Measurements from ENCODE around the gene GINS1.

GINS1 gene

GRCh38 chr20:25454153-25454900 is 46.9 kb downstream of the GINS1 start:
- H3K4me3 ChIP-seq (ENCODE audit: low read length): no peak overlapping the region
- no peak for TF ChIP-seq ZNF274 (IDR thresholded peaks at IDR 0.05; ENCODE audit: low read depth, low read length)

GRCh38 chr20:25457886-25458680 is 50.6 kb downstream of the GINS1 start:
- H3K4me3 ChIP-seq (ENCODE audit: low read length): no peak overlapping the region
- TF ChIP-seq ZNF274 (IDR thresholded peaks at IDR 0.05; ENCODE audit: low read depth, low read length): no peak

GRCh38 chr20:25459111-25459830 is 51.8 kb downstream of the GINS1 start:
- no peak overlapping the region for H3K4me3 ChIP-seq (ENCODE audit: low read length)
- TF ChIP-seq ZNF274 (IDR thresholded peaks at IDR 0.05; ENCODE audit: low read depth, low read length): no peak

- H3K4me3 ChIP-seq (ENCODE audit: low read length): no peak overlapping the region
- no peak for TF ChIP-seq ZNF274 (IDR thresholded peaks at IDR 0.05; ENCODE audit: low read depth, low read length)
Measured at GRCh38 chr20:25459916-25460535, 52.6 kb downstream of the GINS1 start.

DNA sequence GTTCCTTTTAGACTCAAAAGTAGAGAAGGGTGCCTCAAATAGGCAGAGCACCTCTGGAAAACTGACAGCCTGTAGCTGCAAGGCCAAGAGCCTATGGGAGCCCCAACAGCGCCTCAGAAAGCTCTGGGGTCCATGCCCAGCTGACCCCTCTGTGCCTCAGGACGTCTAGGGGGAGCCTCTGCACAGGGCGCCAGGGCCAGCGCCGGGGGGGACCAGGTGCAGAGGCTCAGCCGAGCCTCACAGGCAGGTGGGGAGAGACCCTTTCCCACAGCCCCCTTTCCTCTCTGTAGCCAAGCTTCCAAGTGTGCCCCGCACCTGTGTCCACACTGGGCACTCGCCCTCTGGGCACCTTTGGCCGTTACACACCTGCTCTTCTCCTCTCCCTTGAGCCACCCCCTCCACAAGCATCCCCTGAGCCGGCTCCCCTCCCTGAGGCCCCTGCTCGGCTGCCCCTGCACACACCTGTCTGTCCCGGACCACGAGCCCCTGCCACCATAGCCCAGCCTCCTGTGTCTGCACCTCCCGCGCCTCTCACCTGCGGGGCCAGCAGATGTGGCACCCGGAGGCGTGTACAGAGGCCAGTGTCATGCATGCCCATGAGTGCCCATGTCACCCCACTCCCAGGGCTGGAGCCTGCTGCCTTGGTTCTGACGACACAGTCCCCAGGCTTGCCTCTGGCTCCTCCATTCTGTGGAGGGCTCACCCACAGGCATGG is 53.2 kb downstream of the GINS1 start:
- H3K4me3 ChIP-seq (ENCODE audit: low read length): no peak overlapping the region
- no peak for TF ChIP-seq ZNF274 (IDR thresholded peaks at IDR 0.05; ENCODE audit: low read depth, low read length)

GRCh38 chr20:25461281-25461650 is 53.8 kb downstream of the GINS1 start:
- no peak overlapping the region for H3K4me3 ChIP-seq (ENCODE audit: low read length)
- TF ChIP-seq ZNF274 (IDR thresholded peaks at IDR 0.05; ENCODE audit: low read depth, low read length): no peak

- TF ChIP-seq ZNF274 (IDR thresholded peaks at IDR 0.05; ENCODE audit: low read depth, low read length): no peak
- H3K4me3 ChIP-seq (ENCODE audit: low read length): no peak overlapping the region
Measured at GRCh38 chr20:25461786-25462545, 54.5 kb downstream of the GINS1 start.

GRCh38 chr20:25464501-25465242 is 57.2 kb downstream of the GINS1 start:
- no peak overlapping the region for H3K4me3 ChIP-seq (ENCODE audit: low read length)
- no peak for TF ChIP-seq ZNF274 (IDR thresholded peaks at IDR 0.05; ENCODE audit: low read depth, low read length)

DNA sequence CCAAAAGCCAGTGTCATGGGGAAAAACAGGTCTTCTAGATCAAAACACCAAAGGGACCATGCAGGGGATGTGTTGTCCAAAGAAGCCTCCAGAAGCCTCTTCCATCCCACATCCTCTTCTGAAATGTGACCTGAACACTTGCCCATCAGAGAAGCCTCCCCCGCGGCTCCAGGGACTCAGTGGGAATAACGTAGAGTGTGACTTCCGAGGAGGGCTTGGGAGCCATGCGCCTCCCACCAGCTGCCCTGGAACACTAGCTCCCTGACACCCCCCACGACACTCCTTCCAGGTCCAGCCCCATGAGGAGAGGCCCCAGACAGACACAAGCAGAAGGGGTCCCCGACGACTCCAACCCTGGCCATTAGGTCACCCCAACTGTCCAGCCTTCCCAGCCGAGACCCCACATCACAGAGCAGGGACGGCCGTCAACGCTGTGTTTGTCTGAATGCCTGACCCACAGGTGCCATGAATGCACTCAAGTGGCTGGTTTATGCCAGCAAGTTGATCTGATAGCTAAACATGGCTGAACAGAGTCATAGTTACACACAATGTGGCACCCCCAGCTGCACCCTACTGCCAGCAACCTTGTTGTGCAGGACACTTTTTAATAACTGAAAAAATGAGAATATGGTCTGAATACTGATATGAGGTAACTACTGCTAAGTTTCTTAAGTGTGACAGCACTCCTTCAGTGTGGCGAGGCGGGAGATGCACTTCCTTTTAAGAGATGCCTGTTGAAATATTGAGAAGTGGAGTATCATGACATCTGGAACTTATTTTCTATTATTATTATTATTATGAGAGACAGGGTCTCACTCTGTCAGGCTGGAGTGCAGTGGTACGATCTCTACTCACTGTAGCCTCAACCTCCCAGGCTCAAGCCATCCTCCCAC is 58.0 kb downstream of the GINS1 start:
- TF ChIP-seq ZNF274 (IDR thresholded peaks at IDR 0.05; ENCODE audit: low read depth, low read length): no peak
- no peak overlapping the region for H3K4me3 ChIP-seq (ENCODE audit: low read length)

GRCh38 chr20:25466846-25467245 is 59.4 kb downstream of the GINS1 start:
- TF ChIP-seq ZNF274 (IDR thresholded peaks at IDR 0.05; ENCODE audit: low read depth, low read length): no peak
- no peak overlapping the region for H3K4me3 ChIP-seq (ENCODE audit: low read length)

- H3K4me3 ChIP-seq (ENCODE audit: low read length): no peak overlapping the region
- TF ChIP-seq ZNF274 (IDR thresholded peaks at IDR 0.05; ENCODE audit: low read depth, low read length): no peak
Measured at GRCh38 chr20:25467441-25467840, 60.0 kb downstream of the GINS1 start.
